ENCODE results near the gene RIN3. TPM values are rescaled to one million over a fixed set of nuclear protein-coding genes. Genes with fewer than 3 reads are reported as not detected.

Gene RIN3
- total RNA-seq, 1 donor from 2014 or later, result 0.76 TPM

GRCh38 chr14:92601757-92602417 lies 88.3 kb downstream of the RIN3 start:
- Mint-ChIP-seq H3K36me3 (ENCODE audit: unreplicated experiment) (no peaks in the 10 kb centered on the region), H3K27me3 (ENCODE audit: unreplicated experiment) (peaks cover 2% of the 10 kb centered on the region), H3K27ac (ENCODE audit: unreplicated experiment) (no peak overlapping the region), H3K4me1 (ENCODE audit: low read depth, unreplicated experiment) (no peaks in the 10 kb centered on the region), H3K4me3 (ENCODE audit: unreplicated experiment) (no peak overlapping the region), H3K9me3 (ENCODE audit: unreplicated experiment) (peaks cover 6% of the 10 kb centered on the region)
- no peak for TF ChIP-seq CTCF (IDR thresholded peaks at IDR 0.05; ENCODE audit: partially characterized antibody, unreplicated experiment)
- DNase-seq, result no peak

GRCh38 chr14:92603309-92604242 lies 90.0 kb downstream of the RIN3 start:
- no peaks in the 10 kb centered on the region for H3K36me3 Mint-ChIP-seq (ENCODE audit: unreplicated experiment)
- H3K4me1 Mint-ChIP-seq (ENCODE audit: low read depth, unreplicated experiment), result no peaks in the 10 kb centered on the region
- no peak for DNase-seq
- no peak for TF ChIP-seq CTCF (IDR thresholded peaks at IDR 0.05; ENCODE audit: partially characterized antibody, unreplicated experiment)
- no peak overlapping the region for H3K27ac Mint-ChIP-seq (ENCODE audit: unreplicated experiment)
- H3K9me3 Mint-ChIP-seq (ENCODE audit: unreplicated experiment), result peaks cover 8% of the 10 kb centered on the region
- no peak overlapping the region for H3K4me3 Mint-ChIP-seq (ENCODE audit: unreplicated experiment)
- H3K27me3 Mint-ChIP-seq (ENCODE audit: unreplicated experiment), result peaks cover 2% of the 10 kb centered on the region

GRCh38 chr14:92605274-92605940 lies 91.8 kb downstream of the RIN3 start:
- no peak overlapping the region for H3K27ac Mint-ChIP-seq (ENCODE audit: unreplicated experiment)
- no peaks in the 10 kb centered on the region for H3K36me3 Mint-ChIP-seq (ENCODE audit: unreplicated experiment)
- no peaks in the 10 kb centered on the region for H3K4me1 Mint-ChIP-seq (ENCODE audit: low read depth, unreplicated experiment)
- TF ChIP-seq CTCF (IDR thresholded peaks at IDR 0.05; ENCODE audit: partially characterized antibody, unreplicated experiment), result no peak
- no peak for DNase-seq
- peaks cover 8% of the 10 kb centered on the region for H3K9me3 Mint-ChIP-seq (ENCODE audit: unreplicated experiment)
- peaks cover 1% of the 10 kb centered on the region for H3K27me3 Mint-ChIP-seq (ENCODE audit: unreplicated experiment)
- no peak overlapping the region for H3K4me3 Mint-ChIP-seq (ENCODE audit: unreplicated experiment)

GRCh38 chr14:92607251-92607650 lies 93.7 kb downstream of the RIN3 start:
- no peak for DNase-seq
- no peaks in the 10 kb centered on the region for H3K4me1 Mint-ChIP-seq (ENCODE audit: low read depth, unreplicated experiment)
- H3K36me3 Mint-ChIP-seq (ENCODE audit: unreplicated experiment), result peaks cover 5% of the 10 kb centered on the region
- no peak overlapping the region for H3K4me3 Mint-ChIP-seq (ENCODE audit: unreplicated experiment)
- H3K27me3 Mint-ChIP-seq (ENCODE audit: unreplicated experiment), result peaks cover 1% of the 10 kb centered on the region
- no peak for TF ChIP-seq CTCF (IDR thresholded peaks at IDR 0.05; ENCODE audit: partially characterized antibody, unreplicated experiment)
- no peak overlapping the region for H3K27ac Mint-ChIP-seq (ENCODE audit: unreplicated experiment)
- H3K9me3 Mint-ChIP-seq (ENCODE audit: unreplicated experiment), result peaks cover 6% of the 10 kb centered on the region
